Measurements from ENCODE around the gene PDK1.

DNA sequence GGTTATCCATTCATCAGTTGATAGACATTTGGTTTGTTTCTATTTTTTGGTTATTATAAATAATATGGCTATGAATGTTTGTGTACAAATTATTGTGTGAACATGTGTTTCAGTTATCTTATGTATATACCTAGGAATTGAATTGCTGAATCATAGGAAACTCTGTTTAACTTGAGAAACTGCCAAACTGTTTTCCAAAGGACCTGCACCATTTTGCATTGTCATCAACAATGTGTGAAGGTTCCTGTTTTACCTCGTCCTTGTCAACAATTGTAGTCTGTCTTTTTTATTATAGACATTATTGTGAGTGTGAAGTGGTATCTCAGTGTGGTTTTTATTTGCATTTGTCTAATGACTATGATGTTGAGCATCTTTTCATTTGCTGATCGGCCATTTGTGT, 17.1 kb downstream of the PDK1 start:
- no peak for TF ChIP-seq ZNF384 (IDR thresholded peaks at IDR 0.05)
- no peak for TF ChIP-seq ARNT (IDR thresholded peaks at IDR 0.05)
- TF ChIP-seq, protein P1, sequence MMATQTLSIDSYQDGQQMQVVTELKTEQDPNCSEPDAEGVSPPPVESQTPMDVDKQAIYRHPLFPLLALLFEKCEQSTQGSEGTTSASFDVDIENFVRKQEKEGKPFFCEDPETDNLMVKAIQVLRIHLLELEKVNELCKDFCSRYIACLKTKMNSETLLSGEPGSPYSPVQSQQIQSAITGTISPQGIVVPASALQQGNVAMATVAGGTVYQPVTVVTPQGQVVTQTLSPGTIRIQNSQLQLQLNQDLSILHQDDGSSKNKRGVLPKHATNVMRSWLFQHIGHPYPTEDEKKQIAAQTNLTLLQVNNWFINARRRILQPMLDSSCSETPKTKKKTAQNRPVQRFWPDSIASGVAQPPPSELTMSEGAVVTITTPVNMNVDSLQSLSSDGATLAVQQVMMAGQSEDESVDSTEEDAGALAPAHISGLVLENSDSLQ (IDR thresholded peaks at IDR 0.05), result no peak
- TF ChIP-seq CTBP1 (IDR thresholded peaks at IDR 0.05; ENCODE audit: borderline replicate concordance), result no peak
- TF ChIP-seq L3MBTL2 (conservative IDR thresholded peaks at IDR 0.05), result no peak
